GM21737 (cell line): Measurements from ENCODE around the gene PDRG1.
"Not testable (repeated sequence)": the region's sequence is repeated elsewhere in the genome, so short reads cannot be mapped to it uniquely, and the experiment has no call there.

Experiments
- ATAC-seq: cut with Tn5 transposase; IDR thresholded peaks from one replicate; pipeline ENCODE4 v1.9.1; 2021; ENCODE audit warnings: mild to moderate bottlenecking, moderate library complexity; ENCODE audit not compliant: unreplicated experiment

The PDRG1 gene

GRCh38 chr20:31929631-31930030 lies 22.2 kb downstream of the PDRG1 start:
- ATAC-seq: not testable (repeated sequence)

- ATAC-seq: no peak
Measured at GRCh38 chr20:31927627-31928159, 24.2 kb downstream of the PDRG1 start.

DNA sequence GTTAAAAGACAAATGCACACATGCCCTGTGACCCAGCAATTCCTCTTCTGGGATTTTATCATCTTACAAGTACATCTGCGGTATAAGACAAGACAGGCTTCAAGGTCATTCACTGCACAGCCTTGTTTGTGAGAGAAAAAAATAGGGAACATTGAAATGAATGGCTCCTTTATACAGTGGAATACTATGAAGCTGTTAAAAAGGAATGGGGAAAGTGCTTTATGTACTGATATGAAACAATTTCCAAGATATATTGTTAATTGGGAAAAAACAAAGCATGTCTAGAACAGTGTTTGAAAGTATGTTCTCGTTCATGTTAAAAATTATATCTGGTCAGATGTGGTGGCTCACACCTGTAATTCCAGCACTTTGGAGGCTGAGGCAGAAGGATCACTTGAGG lies 25.4 kb downstream of the PDRG1 start:
- ATAC-seq: no peak

- no peak for ATAC-seq
Measured at GRCh38 chr20:31925631-31926030, 26.2 kb downstream of the PDRG1 start.

- ATAC-seq: no peak
Measured at GRCh38 chr20:31924561-31924960, 27.3 kb downstream of the PDRG1 start.

DNA sequence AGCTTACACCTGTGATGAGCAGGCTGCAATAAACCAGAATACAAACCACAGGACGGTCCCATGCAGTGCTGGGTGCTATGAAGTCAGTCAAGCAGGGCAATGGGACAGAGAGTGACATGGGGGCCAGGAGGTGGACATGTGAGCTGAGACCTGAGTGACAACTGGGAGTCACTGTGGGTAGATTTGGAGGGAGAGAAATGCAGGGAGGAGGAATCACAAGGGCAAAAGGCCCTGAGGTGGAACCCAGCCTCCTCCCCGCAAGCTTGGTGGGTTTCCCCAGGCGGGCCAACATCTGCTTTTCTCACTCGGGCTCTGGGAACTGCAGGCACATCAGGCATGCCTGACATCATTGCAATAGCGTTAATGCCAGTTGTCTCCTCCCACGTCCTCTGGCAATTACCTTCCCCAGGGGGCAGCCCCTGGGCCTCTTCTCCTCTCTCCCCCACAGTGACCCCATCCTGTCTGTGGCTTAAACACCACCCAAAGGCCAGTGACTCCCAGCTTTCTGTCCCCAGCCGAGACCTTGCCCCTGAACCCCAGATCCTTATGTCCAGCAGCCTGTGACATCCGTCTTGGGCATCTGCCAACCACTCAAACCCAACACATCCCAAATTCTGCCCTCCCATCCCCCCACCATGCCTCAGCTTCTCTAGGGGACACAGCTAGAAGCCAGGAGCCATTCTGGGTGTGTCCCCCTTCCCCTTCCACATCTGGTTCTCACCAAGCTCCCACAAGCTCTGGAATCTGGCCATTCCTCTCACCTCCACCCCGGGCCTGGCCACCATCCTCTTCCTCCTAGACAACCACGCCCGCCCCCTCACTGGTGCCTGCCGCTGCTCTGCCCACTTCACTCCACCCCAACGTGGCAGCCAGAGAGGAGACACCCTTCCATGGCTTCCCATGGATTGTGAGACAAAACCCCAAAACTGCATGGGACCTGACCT lies 28.2 kb downstream of the PDRG1 start:
- peak; percentile 56 for ATAC-seq

GRCh38 chr20:31922588-31922987 lies 29.3 kb downstream of the PDRG1 start:
- no peak for ATAC-seq

DNA sequence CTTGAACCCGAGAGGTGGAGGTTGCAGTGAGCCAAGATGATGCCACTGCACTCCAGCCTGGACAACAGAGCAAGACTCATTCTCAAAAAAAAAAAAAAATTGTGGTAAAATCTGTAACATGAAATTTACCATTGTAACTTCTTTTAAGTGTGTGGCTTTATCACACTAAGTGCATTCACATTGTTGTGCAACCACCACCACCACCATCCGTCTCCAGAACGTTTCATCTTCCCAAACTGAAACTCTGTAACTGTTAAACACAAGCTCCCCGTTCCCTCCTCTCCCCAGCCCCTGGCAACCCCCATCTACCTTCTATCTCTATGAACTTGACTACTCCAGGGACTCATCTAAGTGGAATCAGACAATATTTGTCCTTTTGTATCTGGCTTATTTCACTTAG lies 29.7 kb downstream of the PDRG1 start:
- ATAC-seq: no peak

GRCh38 chr20:31921480-31921879 lies 30.4 kb downstream of the PDRG1 start:
- not testable (repeated sequence) for ATAC-seq

DNA sequence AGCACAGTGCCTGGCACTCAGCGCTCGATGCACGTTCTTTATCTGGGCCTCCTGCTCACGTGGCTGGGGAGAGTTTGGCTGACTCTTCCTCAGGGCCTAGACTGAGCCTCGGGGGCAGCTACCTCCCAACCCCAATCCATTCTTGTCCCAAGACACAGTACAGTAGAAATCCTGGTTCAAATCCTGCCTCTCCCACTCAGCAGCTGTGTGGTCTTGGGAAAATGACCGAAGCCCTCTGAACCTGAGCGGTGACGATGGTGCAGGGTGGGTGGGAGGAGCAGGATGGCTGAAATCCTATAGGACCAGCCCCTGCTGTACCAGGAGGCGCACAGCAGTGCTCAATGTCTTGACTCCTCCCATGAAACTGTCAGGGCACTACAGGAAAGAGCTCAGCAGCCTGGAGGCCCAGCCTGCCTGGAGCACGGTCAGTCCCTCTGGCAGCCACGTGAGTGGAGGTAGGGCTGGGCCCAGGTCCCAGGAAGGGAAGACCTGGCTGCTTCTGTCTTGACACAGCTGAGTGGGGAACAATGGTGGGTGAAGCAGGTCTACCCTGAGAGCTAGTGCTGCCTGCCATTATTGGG lies 31.5 kb downstream of the PDRG1 start:
- ATAC-seq: no peak

DNA sequence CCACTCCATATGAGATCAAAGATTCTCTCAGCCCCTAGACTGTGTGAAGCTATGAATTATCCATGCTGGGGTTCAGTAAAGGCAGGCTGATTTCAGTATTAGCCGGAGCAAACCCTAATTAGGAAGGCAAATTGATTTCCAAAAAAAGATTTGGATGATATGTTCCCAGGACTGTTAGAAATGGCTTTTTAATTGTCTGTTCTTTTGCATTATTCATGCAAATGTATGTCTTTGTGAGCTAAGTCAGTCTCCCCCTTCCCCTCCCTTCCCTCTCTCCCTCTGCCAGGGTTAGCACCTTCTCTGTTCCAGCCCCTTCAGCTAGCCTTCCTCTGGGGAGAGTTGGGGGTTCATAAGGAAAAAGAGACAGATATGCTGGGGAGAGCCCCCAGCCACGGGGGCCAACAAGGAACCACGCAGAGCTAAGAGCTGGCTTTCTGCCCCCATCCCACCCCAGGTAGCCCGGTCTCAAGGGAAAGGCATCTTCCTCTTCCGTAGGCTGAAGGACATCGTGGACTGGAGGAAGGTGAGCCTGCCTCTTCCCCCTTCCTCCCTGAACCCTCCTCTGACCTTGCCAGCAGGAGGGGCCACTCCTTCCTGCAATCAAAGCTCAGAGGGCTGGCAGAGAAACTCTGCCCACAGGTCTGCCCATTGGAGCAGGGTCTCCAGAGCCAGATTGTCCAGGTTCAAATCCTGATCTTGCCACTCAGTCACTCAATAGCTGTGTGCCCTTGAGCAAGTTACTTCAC lies 32.3 kb downstream of the PDRG1 start:
- no peak for ATAC-seq

- no peak for ATAC-seq
Measured at GRCh38 chr20:31918466-31919105, 33.3 kb downstream of the PDRG1 start.

GRCh38 chr20:31917962-31918412 lies 33.9 kb downstream of the PDRG1 start:
- not testable (repeated sequence) for ATAC-seq

GRCh38 chr20:31916708-31917107 lies 35.1 kb downstream of the PDRG1 start:
- ATAC-seq: no peak

- no peak for ATAC-seq
Measured at GRCh38 chr20:31915491-31916280, 36.2 kb downstream of the PDRG1 start.

- ATAC-seq: no peak
Measured at GRCh38 chr20:31914170-31914569, 37.7 kb downstream of the PDRG1 start.

DNA sequence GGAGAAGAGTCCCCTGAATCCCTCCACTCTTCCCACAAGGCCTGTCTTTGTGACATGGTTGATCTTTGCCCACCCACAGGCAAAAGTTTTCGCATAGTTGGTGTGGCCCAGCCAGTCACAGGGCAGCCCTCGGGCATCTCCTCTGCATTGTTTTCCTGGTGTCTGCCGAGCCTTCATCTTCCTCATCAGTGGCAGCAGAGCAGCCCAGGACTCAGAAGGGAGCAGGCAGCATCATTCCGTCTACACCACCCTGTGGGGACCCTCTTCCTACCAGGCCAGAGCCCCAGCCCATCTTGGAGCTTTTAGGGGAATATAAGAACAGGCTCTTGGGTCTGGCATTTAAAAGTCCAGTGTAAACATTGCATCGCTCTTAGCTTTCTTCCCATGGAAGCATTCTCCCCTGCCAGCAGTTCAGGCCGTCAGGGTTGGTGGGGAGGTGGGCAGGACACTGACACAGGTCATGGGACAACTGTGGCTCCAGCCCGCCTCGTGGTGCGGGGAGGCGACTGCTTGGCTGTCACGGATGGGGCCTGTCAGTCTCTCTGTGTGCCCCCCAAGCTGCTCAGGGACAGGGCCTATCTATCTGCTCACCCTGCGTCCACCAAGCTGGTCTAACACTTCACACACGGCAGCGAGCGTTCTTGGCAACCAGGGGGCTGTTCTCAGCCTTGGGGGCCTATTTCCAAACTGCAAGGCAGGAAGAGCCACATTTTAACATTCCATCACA lies 38.3 kb downstream of the PDRG1 start:
- no peak for ATAC-seq

GRCh38 chr20:31910071-31910803 lies 41.6 kb downstream of the PDRG1 start:
- ATAC-seq: no peak
